ENCODE results near the gene LINGO3. TPM values are rescaled to one million over a fixed set of nuclear protein-coding genes. Genes with fewer than 3 reads are reported as not detected.

LINGO3 gene
- total RNA-seq, 2 experiments from 2014 or later: 0.16 to 0.27 TPM

DNA sequence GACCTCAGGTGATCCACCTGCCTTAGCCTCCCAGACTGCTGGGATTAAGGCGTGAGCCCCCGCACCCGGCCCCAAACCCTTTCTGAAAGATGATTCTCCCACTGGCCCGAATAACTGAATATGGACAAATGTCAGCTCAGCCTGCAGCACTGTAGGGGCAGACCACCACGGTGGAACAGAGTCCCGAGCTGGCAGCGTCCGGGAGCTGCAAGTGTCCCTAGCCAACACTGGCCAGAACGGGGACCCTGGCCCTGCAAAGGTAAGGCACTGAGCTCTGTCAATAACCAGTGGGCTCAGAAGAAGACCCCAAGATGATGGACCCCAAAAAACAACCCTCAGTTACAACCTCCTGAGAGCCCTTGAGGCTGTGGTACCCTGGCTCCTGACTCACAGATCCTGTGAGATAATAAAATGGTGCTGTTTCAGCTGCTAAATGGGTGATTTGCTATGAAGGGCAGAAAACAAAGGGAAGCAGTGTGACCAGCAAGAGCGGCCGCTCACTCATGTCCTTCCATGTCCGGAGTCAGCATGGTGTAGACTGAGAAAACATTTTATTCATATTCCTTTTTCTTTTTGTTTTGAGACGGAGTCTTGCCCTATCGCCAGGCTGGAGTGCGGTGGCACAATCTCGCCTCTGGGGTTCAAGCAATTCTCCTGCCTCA, 18.9 kb upstream of the LINGO3 start:
- no peaks in the 10 kb centered on the region for H3K27me3 Mint-ChIP-seq

GRCh38 chr19:2325281-2326046, 17.5 kb upstream of the LINGO3 start:
- no peak overlapping the region for H3K27ac Mint-ChIP-seq
- intact Hi-C loops (cut with micrococcal nuclease): no loop called here
- TF ChIP-seq, protein P1, sequence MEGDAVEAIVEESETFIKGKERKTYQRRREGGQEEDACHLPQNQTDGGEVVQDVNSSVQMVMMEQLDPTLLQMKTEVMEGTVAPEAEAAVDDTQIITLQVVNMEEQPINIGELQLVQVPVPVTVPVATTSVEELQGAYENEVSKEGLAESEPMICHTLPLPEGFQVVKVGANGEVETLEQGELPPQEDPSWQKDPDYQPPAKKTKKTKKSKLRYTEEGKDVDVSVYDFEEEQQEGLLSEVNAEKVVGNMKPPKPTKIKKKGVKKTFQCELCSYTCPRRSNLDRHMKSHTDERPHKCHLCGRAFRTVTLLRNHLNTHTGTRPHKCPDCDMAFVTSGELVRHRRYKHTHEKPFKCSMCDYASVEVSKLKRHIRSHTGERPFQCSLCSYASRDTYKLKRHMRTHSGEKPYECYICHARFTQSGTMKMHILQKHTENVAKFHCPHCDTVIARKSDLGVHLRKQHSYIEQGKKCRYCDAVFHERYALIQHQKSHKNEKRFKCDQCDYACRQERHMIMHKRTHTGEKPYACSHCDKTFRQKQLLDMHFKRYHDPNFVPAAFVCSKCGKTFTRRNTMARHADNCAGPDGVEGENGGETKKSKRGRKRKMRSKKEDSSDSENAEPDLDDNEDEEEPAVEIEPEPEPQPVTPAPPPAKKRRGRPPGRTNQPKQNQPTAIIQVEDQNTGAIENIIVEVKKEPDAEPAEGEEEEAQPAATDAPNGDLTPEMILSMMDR (IDR thresholded peaks at IDR 0.05): no peak
- peaks cover 45% of the 10 kb centered on the region for H3K4me1 Mint-ChIP-seq (ENCODE audit: low read depth)
- ATAC-seq: no peak
- no peak for DNase-seq
- H3K9me3 Mint-ChIP-seq: no peaks in the 10 kb centered on the region
- ChIA-PET POLR2A (interaction anchor here (0.6 to 4.1 kb wide), 2 partner anchors 9 to 90 kb away, joined by 3 to 32 read pairs; partner anchors contain the start of gene PLEKHJ1), CTCF (interaction anchor here (0.6 to 2.3 kb wide), 3 partner anchors 30 to 69 kb away, joined by 3 to 5 read pairs (median 3); no protein-coding TSS in a partner anchor)
- no peaks in the 10 kb centered on the region for H3K27me3 Mint-ChIP-seq
- H3K36me3 Mint-ChIP-seq (ENCODE audit: low read depth): peaks cover 41% of the 10 kb centered on the region
- H3K4me3 Mint-ChIP-seq: peak overlapping the region; percentile 95

More for the DNA sequence above, 18.9 kb upstream of the LINGO3 start:
- peak overlapping the region; percentile 98 for H3K27ac Mint-ChIP-seq
- peak overlapping the region; percentile 95 for H3K4me3 Mint-ChIP-seq
- H3K4me1 Mint-ChIP-seq (ENCODE audit: low read depth): peaks cover 58% of the 10 kb centered on the region
- ChIA-PET CTCF (interaction anchor here (0.7 to 2.3 kb wide), 4 partner anchors 10 to 91 kb away, joined by 3 to 5 read pairs (median 4); partner anchors contain the start of gene PLEKHJ1), POLR2A (interaction anchor here (1.0 to 4.1 kb wide), 6 partner anchors 10 to 295 kb away, joined by 3 to 32 read pairs (median 4); partner anchors contain the start of gene GADD45B)
- DNase-seq (no peak), ATAC-seq (no peak)
- intact Hi-C loops (cut with micrococcal nuclease): no loop called here
- H3K36me3 Mint-ChIP-seq (ENCODE audit: low read depth): peaks cover 41% of the 10 kb centered on the region
- H3K9me3 Mint-ChIP-seq: no peaks in the 10 kb centered on the region
- TF ChIP-seq, protein P1 (IDR thresholded peaks at IDR 0.05): no peak

GRCh38 chr19:2324220-2324948, 16.4 kb upstream of the LINGO3 start:
- ATAC-seq: no peak
- H3K4me1 Mint-ChIP-seq (ENCODE audit: low read depth): peaks cover 36% of the 10 kb centered on the region
- H3K27me3 Mint-ChIP-seq: no peaks in the 10 kb centered on the region
- H3K36me3 Mint-ChIP-seq (ENCODE audit: low read depth): peaks cover 39% of the 10 kb centered on the region
- H3K9me3 Mint-ChIP-seq: no peaks in the 10 kb centered on the region
- H3K4me3 Mint-ChIP-seq: no peak overlapping the region
- DNase-seq: no peak
- no peak overlapping the region for H3K27ac Mint-ChIP-seq
- ChIA-PET POLR2A (interaction anchor here (0.6 to 4.1 kb wide), 4 partner anchors 8 to 24 kb away, joined by 3 to 32 read pairs (median 4); no protein-coding TSS in a partner anchor), CTCF (interaction anchor here (1.0 kb wide), 1 partner anchor 29 kb away, joined by 3 read pairs; no protein-coding TSS in a partner anchor)
- intact Hi-C loops (cut with micrococcal nuclease): no loop called here
- TF ChIP-seq, protein P1 (IDR thresholded peaks at IDR 0.05): no peak

GRCh38 chr19:2323707-2324106, 15.8 kb upstream of the LINGO3 start:
- H3K36me3 Mint-ChIP-seq (ENCODE audit: low read depth): peaks cover 39% of the 10 kb centered on the region
- no peak overlapping the region for H3K27ac Mint-ChIP-seq
- CTCF ChIA-PET: no interaction called here
- peaks cover 34% of the 10 kb centered on the region for H3K4me1 Mint-ChIP-seq (ENCODE audit: low read depth)
- H3K9me3 Mint-ChIP-seq: no peaks in the 10 kb centered on the region
- TF ChIP-seq, protein P1 (IDR thresholded peaks at IDR 0.05): no peak
- DNase-seq (no peak), ATAC-seq (no peak)
- no peak overlapping the region for H3K4me3 Mint-ChIP-seq
- POLR2A ChIA-PET: interaction anchor here (0.6 to 1.2 kb wide), 3 partner anchors 9 to 23 kb away, joined by 3 to 4 read pairs (median 3); no protein-coding TSS in a partner anchor
- no peaks in the 10 kb centered on the region for H3K27me3 Mint-ChIP-seq
- intact Hi-C loops (cut with micrococcal nuclease): no loop called here
